HepG2 (cell line): ENCODE measurements around the gene FETUB. TPM values are rescaled to one million over a fixed set of nuclear protein-coding genes. Genes with fewer than 3 reads are reported as not detected.

Experiments used
- FOXC1 ChIP-seq: sonication (generic); formaldehyde crosslinking; IDR thresholded peaks from 2 replicates; pipeline ENCODE4 v1.8.0; 2022; ENCODE audit warnings: mild to moderate bottlenecking, missing genetic modification reagents, borderline replicate concordance
- FOXO1 ChIP-seq: sonication (generic); formaldehyde crosslinking; IDR thresholded peaks from 2 replicates; pipeline ENCODE4 v1.4.0; 2020; ENCODE audit warnings: missing genetic modification reagents
- HDAC1 ChIP-seq: sonication (generic); formaldehyde crosslinking; IDR thresholded peaks from 2 replicates; pipeline ENCODE4 v1.5.1; 2020; ENCODE audit warnings: mild to moderate bottlenecking, missing genetic modification reagents
- JUNB ChIP-seq: sonication (generic); formaldehyde crosslinking; IDR thresholded peaks from 2 replicates; pipeline ENCODE4 v1.8.0; 2022; ENCODE audit warnings: missing genetic modification reagents, mild to moderate bottlenecking, borderline replicate concordance
- MEF2D ChIP-seq: sonication (generic); formaldehyde crosslinking; IDR thresholded peaks from 2 replicates; pipeline ENCODE4 v1.5.1; 2020; ENCODE audit warnings: mild to moderate bottlenecking, missing genetic modification reagents
- PHF5A ChIP-seq: IDR thresholded peaks from one replicate; pipeline ENCODE4 v1.6.1; 2018; ENCODE audit warnings: low read depth, missing genetic modification reagents; ENCODE audit not compliant: unreplicated experiment
- SALL1 ChIP-seq: sonication (generic); formaldehyde crosslinking; IDR thresholded peaks from 2 replicates; pipeline ENCODE4 v1.8.0; 2022; ENCODE audit warnings: mild to moderate bottlenecking, missing genetic modification reagents
- SMAD1 ChIP-seq: sonication (generic); formaldehyde crosslinking; IDR thresholded peaks from 2 replicates; pipeline ENCODE4 v1.4.0; 2020; ENCODE audit warnings: missing genetic modification reagents, low read depth, mild to moderate bottlenecking, borderline replicate concordance
- TARDBP ChIP-seq: sonication (generic); formaldehyde crosslinking; IDR thresholded peaks from 2 replicates; pipeline ENCODE4 v1.8.0; 2022; ENCODE audit warnings: mild to moderate bottlenecking, missing genetic modification reagents
- WIZ ChIP-seq: sonication (generic); formaldehyde crosslinking; IDR thresholded peaks from 2 replicates; pipeline ENCODE4 v1.5.1; 2020; ENCODE audit warnings: mild to moderate bottlenecking, missing genetic modification reagents
- YY1 ChIP-seq: IDR thresholded peaks from 2 replicates; pipeline ENCODE4 v1.6.1; 2011; ENCODE audit warnings: low read length, low read depth, moderate library complexity, mild to moderate bottlenecking; ENCODE audit not compliant: insufficient read depth, insufficient replicate concordance
- ZKSCAN1 ChIP-seq: fragments of 150-350 bp; IDR thresholded peaks from 2 replicates; pipeline ENCODE4 v1.6.1; 2014; ENCODE audit warnings: low read length
- ZNF562 ChIP-seq: sonication (generic); formaldehyde crosslinking; IDR thresholded peaks from 2 replicates; pipeline ENCODE4 v1.8.0; 2022; ENCODE audit warnings: missing genetic modification reagents, borderline replicate concordance
- ZNF839 ChIP-seq: sonication (generic); formaldehyde crosslinking; IDR thresholded peaks from 2 replicates; pipeline ENCODE4 v1.4.0; 2020; ENCODE audit warnings: missing genetic modification reagents, mild to moderate bottlenecking, borderline replicate concordance
- polyA plus RNA-seq, 8 experiments: library from polyadenylated mRNA; depleted of rRNA in 3 of 8; stranded (reverse) in 7 of 8; unstranded in 1 of 8; fragments of >200 nt; fragmentation: Illumina TruSeq in 4 of 8; extraction: Trizol in 4 of 8; gene quantifications; 2 replicates each; pipeline versions ENCODE4 v1.2.1 to v1.2.3, GENCODE V29; 2011 to 2016; ENCODE audit warnings: low read depth in 4 of 8, missing spikeins in 1 of 8, mixed read lengths in 1 of 8; ENCODE audit not compliant: insufficient read depth in 1 of 8
- total RNA-seq, 5 experiments: library from RNA; depleted of rRNA; stranded (reverse); fragments of >200 nt; fragmentation: Illumina TruSeq; extraction: Trizol; gene quantifications; 2 replicates each; pipeline ENCODE4 v1.2.3, GENCODE V29; 2016; ENCODE audit warnings: low read depth in 1 of 5
- TF ChIP-seq, protein P1 (sequence below): IDR thresholded peaks from 2 replicates; pipeline ENCODE4 v1.6.1; 2016; ENCODE audit warnings: mild to moderate bottlenecking, missing biosample characterization, missing genetic modification reagents
- TF ChIP-seq, protein P2 (sequence below): sonication (generic); formaldehyde crosslinking; IDR thresholded peaks from 2 replicates; pipeline ENCODE4 v1.8.0; 2022; ENCODE audit warnings: missing genetic modification reagents, low read depth, mild to moderate bottlenecking, borderline replicate concordance
- TF ChIP-seq, protein P3 (sequence below): sonication (generic); formaldehyde crosslinking; IDR thresholded peaks from 2 replicates; pipeline ENCODE4 v1.4.0; 2020; ENCODE audit warnings: missing genetic modification reagents, borderline replicate concordance

Gene FETUB
- total and polyA plus RNA-seq, 2 of the 13 experiments (the other 11 are each of a cell fraction or from before 2014, with no cell fraction given): 2.1 to 4.4 TPM

DNA sequence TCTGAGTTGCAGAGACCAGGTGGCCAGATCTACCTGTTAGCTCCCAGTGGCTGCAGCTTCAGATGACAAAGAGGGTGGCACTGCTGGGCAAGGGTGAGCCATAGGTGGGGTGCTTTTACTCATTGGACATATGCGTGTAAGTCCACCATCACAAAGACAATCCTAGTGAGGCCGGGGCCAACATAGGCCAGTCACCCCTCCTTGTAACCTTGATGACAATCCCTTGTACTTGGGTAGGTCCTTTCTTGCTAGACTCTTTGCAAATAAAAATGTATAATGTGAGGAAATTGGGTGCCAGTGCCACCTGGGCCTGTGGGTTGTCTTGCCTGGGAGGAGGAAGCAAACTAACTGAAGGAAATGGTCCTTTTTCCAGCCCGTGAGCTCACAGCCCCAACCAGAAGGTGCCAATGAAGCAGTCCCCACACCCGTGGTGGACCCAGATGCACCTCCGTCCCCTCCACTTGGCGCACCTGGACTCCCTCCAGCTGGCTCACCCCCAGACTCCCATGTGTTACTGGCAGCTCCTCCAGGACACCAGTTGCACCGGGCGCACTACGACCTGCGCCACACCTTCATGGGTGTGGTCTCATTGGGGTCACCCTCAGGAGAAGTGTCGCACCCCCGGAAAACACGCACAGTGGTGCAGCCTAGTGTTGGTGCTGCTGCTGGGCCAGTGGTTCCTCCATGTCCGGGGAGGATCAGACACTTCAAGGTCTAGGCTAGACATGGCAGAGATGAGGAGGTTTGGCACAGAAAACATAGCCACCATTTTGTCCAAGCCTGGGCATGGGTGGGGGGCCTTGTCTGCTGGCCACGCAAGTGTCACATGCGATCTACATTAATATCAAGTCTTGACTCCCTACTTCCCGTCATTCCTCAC lies 19.7 kb upstream of the FETUB start (continued):
- TF ChIP-seq, protein P1, sequence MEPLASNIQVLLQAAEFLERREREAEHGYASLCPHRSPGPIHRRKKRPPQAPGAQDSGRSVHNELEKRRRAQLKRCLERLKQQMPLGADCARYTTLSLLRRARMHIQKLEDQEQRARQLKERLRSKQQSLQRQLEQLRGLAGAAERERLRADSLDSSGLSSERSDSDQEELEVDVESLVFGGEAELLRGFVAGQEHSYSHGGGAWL (CRISPR knock-in tag): 0 out of 2 replicates have a peak, but pooled peaks have one; percentile 66
- TF ChIP-seq, protein P2, sequence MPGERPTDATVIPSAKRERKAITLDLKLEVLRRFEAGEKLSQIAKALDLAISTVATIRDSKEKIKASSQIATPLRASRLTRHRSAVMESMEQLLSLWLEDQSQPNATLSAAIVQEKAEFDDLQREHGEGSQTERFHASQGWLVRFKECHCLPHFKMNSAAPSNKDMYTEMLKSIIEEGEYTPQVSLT (CRISPR knock-in tag): peak; percentile 92; the same call in 1 of the 2 replicates
- TF ChIP-seq FOXO1 (CRISPR knock-in tag) (peak; percentile 43; the same call in 1 of the 2 replicates), HDAC1 (CRISPR knock-in tag) (no peak; the same call in 1 of the 2 replicates), PHF5A (CRISPR knock-in tag) (peak; percentile 96), ZNF839 (CRISPR knock-in tag) (peak; percentile 9; the same call in 1 of the 2 replicates), ZKSCAN1 (no peak), SALL1 (peak; percentile 69), YY1 (peak; percentile 21), SMAD1 (CRISPR knock-in tag) (peak; percentile 77; the same call in 1 of the 2 replicates), ZNF562 (no peak), FOXC1 (CRISPR knock-in tag) (peak; percentile 89), JUNB (CRISPR knock-in tag) (no peak), TARDBP (CRISPR knock-in tag) (peak; percentile 89), MEF2D (CRISPR knock-in tag) (peak; percentile 70), WIZ (peak; percentile 35; the same call in 1 of the 2 replicates)
- TF ChIP-seq, protein P3, sequence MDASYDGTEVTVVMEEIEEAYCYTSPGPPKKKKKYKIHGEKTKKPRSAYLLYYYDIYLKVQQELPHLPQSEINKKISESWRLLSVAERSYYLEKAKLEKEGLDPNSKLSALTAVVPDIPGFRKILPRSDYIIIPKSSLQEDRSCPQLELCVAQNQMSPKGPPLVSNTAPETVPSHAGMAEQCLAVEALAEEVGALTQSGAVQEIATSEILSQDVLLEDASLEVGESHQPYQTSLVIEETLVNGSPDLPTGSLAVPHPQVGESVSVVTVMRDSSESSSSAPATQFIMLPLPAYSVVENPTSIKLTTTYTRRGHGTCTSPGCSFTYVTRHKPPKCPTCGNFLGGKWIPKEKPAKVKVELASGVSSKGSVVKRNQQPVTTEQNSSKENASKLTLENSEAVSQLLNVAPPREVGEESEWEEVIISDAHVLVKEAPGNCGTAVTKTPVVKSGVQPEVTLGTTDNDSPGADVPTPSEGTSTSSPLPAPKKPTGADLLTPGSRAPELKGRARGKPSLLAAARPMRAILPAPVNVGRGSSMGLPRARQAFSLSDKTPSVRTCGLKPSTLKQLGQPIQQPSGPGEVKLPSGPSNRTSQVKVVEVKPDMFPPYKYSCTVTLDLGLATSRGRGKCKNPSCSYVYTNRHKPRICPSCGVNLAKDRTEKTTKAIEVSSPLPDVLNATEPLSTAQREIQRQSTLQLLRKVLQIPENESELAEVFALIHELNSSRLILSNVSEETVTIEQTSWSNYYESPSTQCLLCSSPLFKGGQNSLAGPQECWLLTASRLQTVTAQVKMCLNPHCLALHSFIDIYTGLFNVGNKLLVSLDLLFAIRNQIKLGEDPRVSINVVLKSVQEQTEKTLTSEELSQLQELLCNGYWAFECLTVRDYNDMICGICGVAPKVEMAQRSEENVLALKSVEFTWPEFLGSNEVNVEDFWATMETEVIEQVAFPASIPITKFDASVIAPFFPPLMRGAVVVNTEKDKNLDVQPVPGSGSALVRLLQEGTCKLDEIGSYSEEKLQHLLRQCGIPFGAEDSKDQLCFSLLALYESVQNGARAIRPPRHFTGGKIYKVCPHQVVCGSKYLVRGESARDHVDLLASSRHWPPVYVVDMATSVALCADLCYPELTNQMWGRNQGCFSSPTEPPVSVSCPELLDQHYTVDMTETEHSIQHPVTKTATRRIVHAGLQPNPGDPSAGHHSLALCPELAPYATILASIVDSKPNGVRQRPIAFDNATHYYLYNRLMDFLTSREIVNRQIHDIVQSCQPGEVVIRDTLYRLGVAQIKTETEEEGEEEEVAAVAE (CRISPR knock-in tag): no peak; the same call in none of the 2 replicates
